ENCODE measurements around the gene PFDN1. TPM values are rescaled to one million over a fixed set of nuclear protein-coding genes. Genes with fewer than 3 reads are reported as not detected.

Gene PFDN1
- 29.2 and 32.1 TPM in 2 replicates for total RNA-seq (2011; cell fraction: chromatin; rRNA removed; ENCODE audit: low replicate concordance)
- 15.8 and 17.2 TPM in 2 replicates for total RNA-seq (2011; cell fraction: nucleolus; rRNA removed)
- 16.6 and 29.8 TPM in 2 replicates for total RNA-seq (2011; cell fraction: nucleoplasm; rRNA removed)
- 45.5 and 51.1 TPM in 2 replicates for total RNA-seq (2014; rRNA removed)
- total RNA-seq (2014; rRNA removed; fragmentation: Illumina TruSeq; extraction: Trizol), result 75.7 and 88.5 TPM in 2 replicates
- 71.1 and 79.5 TPM in 2 replicates for total RNA-seq (2015; rRNA removed; fragmentation: Illumina TruSeq; extraction: Trizol)
- total RNA-seq (2021), result 49.3 and 50.3 TPM in 2 replicates
- polyA plus RNA-seq (2011; rRNA removed), result 78.0 and 78.2 TPM in 2 replicates
- polyA plus RNA-seq (2011; cell fraction: cytosol; rRNA removed), result 89.8 and 92.6 TPM in 2 replicates
- polyA plus RNA-seq (2011; cell fraction: nucleus; rRNA removed), result 28.5 and 34.0 TPM in 2 replicates
- 55.2 and 148 TPM in 2 replicates for polyA plus RNA-seq (2012)
- 99.3 and 119 TPM in 2 replicates for polyA plus RNA-seq (2014; fragmentation: Illumina TruSeq; extraction: Trizol)
- polyA plus RNA-seq (2014; fragmentation: Nextera tagmentation; extraction: Ambion mirVana), result 100 to 1,000 TPM; 152 to 215 TPM
- polyA plus RNA-seq (2014; rRNA removed), result 70.9 and 72.6 TPM in 2 replicates
- polyA minus RNA-seq (2011; rRNA and poly(A)+ RNA removed), result 81.1 and 111 TPM in 2 replicates
- 29.9 and 39.3 TPM in 2 replicates for polyA minus RNA-seq (2011; cell fraction: cytosol; rRNA and poly(A)+ RNA removed)
- polyA minus RNA-seq (2011; cell fraction: nucleus; rRNA and poly(A)+ RNA removed), result 7.5 and 14.9 TPM in 2 replicates
- Bru-seq, nascent RNA, result percentile 85 among the genes with signal in this experiment
- percentile 80 among the genes with signal in this experiment for BruChase-seq, experiment 1, labeled RNA remaining after a 2-hour chase
- percentile 77 among the genes with signal in this experiment for BruChase-seq, experiment 2, labeled RNA remaining after a 6-hour chase
- long read RNA-seq, experiment 1, transcript PFDN1-201 (4 exons, 1,352 nt), result major isoform, 86 of 122 reads
- long read RNA-seq, experiment 1, transcript PFDN1-202 (3 exons, 787 nt), result minor isoform, 12 of 122 reads
- long read RNA-seq, experiment 1, partial matches to known transcripts, result 5 of 122 reads
- long read RNA-seq, experiment 1, other reads (novel, unspliced or antisense), result 14 of 122 reads
- long read RNA-seq, experiment 2, transcript PFDN1-201 (4 exons, 1,352 nt), result major isoform, 38 of 69 reads
- long read RNA-seq, experiment 2, partial matches to known transcripts, result 22 of 69 reads
- long read RNA-seq, experiment 2, other reads (novel, unspliced or antisense), result 4 of 69 reads
- long read RNA-seq, experiment 3, transcript PFDN1-201 (4 exons, 1,352 nt), result major isoform, 39 of 51 reads
- long read RNA-seq, experiment 3, partial matches to known transcripts, result 6 of 51 reads
- long read RNA-seq, experiment 3, other reads (novel, unspliced or antisense), result 1 of 51 reads

GRCh38 chr5:140302786-140303639 lies at the start of gene PFDN1:
TSS of gene PFDN1 (minus strand) at chr5:140303101. CDS start at chr5:140303073, 28 bp downstream.
- under 1% methylated on average over 30 of the region's 30 CpGs for WGBS (ENCODE audit: insufficient coverage, low coverage, missing lambda C conversion rate)
- Histone ChIP-seq H3K4me2 (ENCODE audit: insufficient read depth, low read length) (peak within 1 kb of the TSS; percentile 97), H3K9me1 (ENCODE audit: control insufficient read depth, insufficient read depth, low read length) (no peaks in the 10 kb centered on the region), H3K4me1 (replicated peaks in 1 of 2; ENCODE audit: control insufficient read depth in 2 of 2, insufficient read depth in 2 of 2, low read length in 2 of 2) (peaks cover 4% of the 10 kb centered on the region in 2 experiments; a peak in 3 of 5 replicates), H3K27ac (ENCODE audit: extremely low read depth, low read depth, low read length) (peak within 1 kb of the TSS; percentile 91), H3K9me3 (replicated peaks; ENCODE audit: control insufficient read depth, insufficient read depth, low read depth, low read length) (no peaks in the 10 kb centered on the region), H2AFZ (ENCODE audit: low read depth, low read length) (peak within 1 kb of the TSS; percentile 100), H3K36me3 (ENCODE audit: control insufficient read depth, insufficient read depth, low read length) (peaks cover 17% of the 10 kb centered on the region; the same call in 1 of the 3 replicates), H3K4me3 (peak within 1 kb of the TSS; percentile 87), H3K9ac (ENCODE audit: insufficient read depth in 1 of 2, low read depth in 2 of 2, low read length in 2 of 2) (peak within 1 kb of the TSS; percentile 96), H3K27me3 (ENCODE audit: control insufficient read depth in 2 of 2, insufficient read depth in 2 of 2, low read length in 2 of 2) (no peaks in the 10 kb centered on the region), H4K20me1 (replicated peaks; ENCODE audit: control insufficient read depth, insufficient read depth, low read length) (no peaks in the 10 kb centered on the region), H3K79me2 (ENCODE audit: control insufficient read depth, insufficient read depth, low read length) (peaks cover 31% of the 10 kb centered on the region)
- FAIRE-seq, result peak; percentile 89
- POLR2A ChIA-PET, result interaction anchor here (0.6 to 1.8 kb wide), 18 partner anchors 8 to 538 kb away, joined by 3 to 11 read pairs (median 3); partner anchors contain the start of gene HBEGF
- CTCF ChIA-PET (ENCODE audit: low intra/inter-chr PET ratio), result no interaction called here
- ATAC-seq, result peak; percentile 97
- in situ Hi-C loops (cut with MboI) (loop anchor here (5.0 kb wide), 1 partner anchor 56 kb away; no protein-coding TSS in a partner anchor), intact Hi-C loops (cut with micrococcal nuclease) (no loop called here)
- DNase-seq (ENCODE audit: extremely low read depth in 1 of 4, low spot score in 3 of 4), result peak; percentile 97 to 98 (median 98)
- TSS peak; percentile 97 for BruUV-seq (replicated peaks)
- TF ChIP-seq EP300 (IDR thresholded peaks at IDR 0.05; ENCODE audit: low read length) (no peak), RUNX1 (IDR thresholded peaks at IDR 0.05; ENCODE audit: low read depth) (no peak), TCF7 (IDR thresholded peaks at IDR 0.05; ENCODE audit: borderline replicate concordance) (no peak), ZNF584 (CRISPR knock-in tag; IDR thresholded peaks at IDR 0.05; ENCODE audit: low read depth) (no peak), ZNF764 (CRISPR knock-in tag; IDR thresholded peaks at IDR 0.05; ENCODE audit: low read depth) (no peak), COPS2 (conservative IDR thresholded peaks at IDR 0.05) (no peak), TGIF2 (CRISPR knock-in tag; IDR thresholded peaks at IDR 0.05) (no peak), NCOA2 (IDR thresholded peaks at IDR 0.05; ENCODE audit: partially characterized antibody in 2 of 2) (no peak), PTRF (tag; IDR thresholded peaks at IDR 0.05) (no peak), NCOA4 (IDR thresholded peaks at IDR 0.05; ENCODE audit: partially characterized antibody) (no peak)
- TF ChIP-seq, protein P1, sequence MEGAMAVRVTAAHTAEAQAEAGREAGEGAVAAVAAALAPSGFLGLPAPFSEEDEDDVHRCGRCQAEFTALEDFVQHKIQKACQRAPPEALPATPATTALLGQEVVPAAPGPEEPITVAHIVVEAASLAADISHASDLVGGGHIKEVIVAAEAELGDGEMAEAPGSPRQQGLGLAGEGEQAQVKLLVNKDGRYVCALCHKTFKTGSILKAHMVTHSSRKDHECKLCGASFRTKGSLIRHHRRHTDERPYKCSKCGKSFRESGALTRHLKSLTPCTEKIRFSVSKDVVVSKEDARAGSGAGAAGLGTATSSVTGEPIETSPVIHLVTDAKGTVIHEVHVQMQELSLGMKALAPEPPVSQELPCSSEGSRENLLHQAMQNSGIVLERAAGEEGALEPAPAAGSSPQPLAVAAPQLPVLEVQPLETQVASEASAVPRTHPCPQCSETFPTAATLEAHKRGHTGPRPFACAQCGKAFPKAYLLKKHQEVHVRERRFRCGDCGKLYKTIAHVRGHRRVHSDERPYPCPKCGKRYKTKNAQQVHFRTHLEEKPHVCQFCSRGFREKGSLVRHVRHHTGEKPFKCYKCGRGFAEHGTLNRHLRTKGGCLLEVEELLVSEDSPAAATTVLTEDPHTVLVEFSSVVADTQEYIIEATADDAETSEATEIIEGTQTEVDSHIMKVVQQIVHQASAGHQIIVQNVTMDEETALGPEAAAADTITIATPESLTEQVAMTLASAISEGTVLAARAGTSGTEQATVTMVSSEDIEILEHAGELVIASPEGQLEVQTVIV (CRISPR knock-in tag; IDR thresholded peaks at IDR 0.05; ENCODE audit: borderline replicate concordance), result no peak
- TF ChIP-seq, protein P2, sequence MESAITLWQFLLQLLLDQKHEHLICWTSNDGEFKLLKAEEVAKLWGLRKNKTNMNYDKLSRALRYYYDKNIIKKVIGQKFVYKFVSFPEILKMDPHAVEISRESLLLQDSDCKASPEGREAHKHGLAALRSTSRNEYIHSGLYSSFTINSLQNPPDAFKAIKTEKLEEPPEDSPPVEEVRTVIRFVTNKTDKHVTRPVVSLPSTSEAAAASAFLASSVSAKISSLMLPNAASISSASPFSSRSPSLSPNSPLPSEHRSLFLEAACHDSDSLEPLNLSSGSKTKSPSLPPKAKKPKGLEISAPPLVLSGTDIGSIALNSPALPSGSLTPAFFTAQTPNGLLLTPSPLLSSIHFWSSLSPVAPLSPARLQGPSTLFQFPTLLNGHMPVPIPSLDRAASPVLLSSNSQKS (CRISPR knock-in tag; IDR thresholded peaks at IDR 0.05), result no peak

Measured in K562 (cell line).